HUDEP-2 (cell line): Measurements from ENCODE around the gene FAM72C.
"Not testable (repeated sequence)": the region's sequence is repeated elsewhere in the genome, so short reads cannot be mapped to it uniquely, and the experiment has no call there.

Experiments used
- DNase-seq, 76 experiments: peaks; one replicate each; lab custom pipeline; 2025; ENCODE audit not compliant: unreplicated experiment in 76 of 76; lab: John Stamatoyannopoulos, UW

Gene FAM72C

DNA sequence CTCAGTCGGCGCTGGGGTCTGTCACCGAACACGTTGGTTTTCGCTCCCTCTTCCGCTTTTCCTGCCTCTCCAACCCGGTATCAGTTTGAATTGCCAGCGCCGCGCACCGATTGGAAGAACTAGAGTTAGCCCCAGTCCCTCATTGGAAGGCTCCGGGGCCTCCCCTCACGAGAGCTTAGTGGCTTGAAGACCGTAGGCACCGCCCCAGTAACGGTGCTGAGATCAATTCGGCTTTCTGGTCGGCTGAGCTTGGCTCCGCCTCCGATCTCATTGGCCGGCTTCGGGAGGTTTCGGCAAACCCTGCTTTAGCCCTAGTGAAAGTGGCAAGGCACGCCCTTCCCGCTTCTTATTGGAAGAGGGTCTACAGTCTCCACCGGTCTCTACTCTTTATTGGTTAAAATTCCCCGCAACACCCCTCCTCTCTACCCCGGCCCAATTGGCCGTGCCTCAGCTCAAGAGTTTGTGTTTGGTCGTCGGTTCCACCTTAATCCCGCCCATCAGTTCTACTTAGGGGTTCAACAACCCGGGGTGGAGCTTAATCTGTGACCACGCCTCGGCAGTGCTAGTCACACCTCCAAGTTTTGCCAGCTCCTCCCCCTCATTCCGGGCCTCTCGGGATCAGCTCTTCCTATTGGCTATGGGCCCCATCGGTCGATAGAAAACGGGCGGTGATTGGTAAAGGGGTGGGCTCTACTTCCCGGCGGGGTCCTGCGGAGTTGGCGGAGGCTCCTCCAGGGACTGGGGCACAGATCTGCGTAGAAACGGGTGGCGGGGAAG, at the start of gene FAM72C:
Gene FAM72C (minus strand): TSS at position 63 of the 777 bp plus-strand sequence. CDS start 845 bp downstream, outside the sequence.
- not testable (repeated sequence) for DNase-seq

- DNase-seq: not testable (repeated sequence)
Measured at GRCh38 chr1:144020001-144020738, 48.4 kb upstream of the FAM72C start.

DNA sequence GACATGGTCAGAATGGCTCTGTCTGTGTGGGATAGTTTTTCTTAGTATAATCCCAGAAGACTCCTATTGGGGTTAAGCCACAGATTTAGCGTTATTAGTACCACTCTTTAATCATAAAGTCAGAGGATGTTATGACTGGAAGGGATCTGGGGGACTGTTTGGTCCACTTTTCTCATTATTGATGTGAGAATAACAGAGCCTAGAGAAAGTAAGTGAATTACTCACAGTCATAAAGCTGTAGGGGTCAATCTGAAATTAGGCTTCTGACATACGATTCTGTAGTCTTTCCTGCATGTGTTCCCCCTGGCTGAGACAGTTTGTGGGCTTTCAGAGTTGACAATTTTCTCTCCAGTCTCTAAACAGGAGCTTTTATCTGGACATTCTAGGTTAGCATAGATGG, 47.3 kb upstream of the FAM72C start:
- not testable (repeated sequence) for DNase-seq

DNA sequence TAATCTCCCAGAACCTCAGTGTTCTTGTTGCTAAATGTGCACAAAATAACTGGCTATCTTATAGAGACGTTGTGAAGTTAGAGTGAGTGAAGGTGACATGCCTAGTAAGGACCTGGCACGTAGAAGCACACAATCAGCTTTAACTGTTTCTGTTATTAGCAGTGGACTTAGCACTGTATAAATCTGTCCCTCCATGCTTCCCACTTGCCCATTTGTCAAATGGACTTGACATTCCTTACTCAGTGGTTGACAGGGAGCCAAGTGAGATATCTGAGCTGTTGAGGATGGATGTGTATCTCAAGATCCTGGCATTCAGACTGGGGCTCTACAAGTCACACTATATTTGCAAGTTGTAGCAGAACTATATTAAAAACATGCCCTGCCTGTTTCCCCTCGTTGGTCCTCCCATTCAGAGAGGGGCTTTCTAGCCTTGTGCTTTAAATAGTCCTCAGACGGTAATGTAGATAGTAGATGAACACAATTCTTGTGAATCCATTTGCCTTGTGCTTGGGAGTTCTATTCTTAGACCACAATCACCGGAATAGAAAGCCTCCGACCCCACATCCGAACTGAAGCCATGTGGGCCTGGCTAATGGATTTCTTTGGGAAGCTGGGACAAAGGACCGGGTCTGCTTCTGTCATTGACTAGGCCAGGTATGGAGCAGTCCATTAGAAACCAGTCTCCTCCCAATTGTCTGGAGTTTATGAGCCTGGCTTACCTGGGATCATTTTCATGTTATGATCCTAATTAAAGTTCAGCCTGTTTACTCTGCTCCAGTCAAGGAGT, 43.6 kb upstream of the FAM72C start:
- not testable (repeated sequence) for DNase-seq

GRCh38 chr1:144014528-144014927, 42.7 kb upstream of the FAM72C start:
- DNase-seq: not testable (repeated sequence)

GRCh38 chr1:144014121-144014520, 42.3 kb upstream of the FAM72C start:
- DNase-seq: not testable (repeated sequence)

GRCh38 chr1:144012168-144012733, 40.5 kb upstream of the FAM72C start:
- DNase-seq: not testable (repeated sequence)

DNA sequence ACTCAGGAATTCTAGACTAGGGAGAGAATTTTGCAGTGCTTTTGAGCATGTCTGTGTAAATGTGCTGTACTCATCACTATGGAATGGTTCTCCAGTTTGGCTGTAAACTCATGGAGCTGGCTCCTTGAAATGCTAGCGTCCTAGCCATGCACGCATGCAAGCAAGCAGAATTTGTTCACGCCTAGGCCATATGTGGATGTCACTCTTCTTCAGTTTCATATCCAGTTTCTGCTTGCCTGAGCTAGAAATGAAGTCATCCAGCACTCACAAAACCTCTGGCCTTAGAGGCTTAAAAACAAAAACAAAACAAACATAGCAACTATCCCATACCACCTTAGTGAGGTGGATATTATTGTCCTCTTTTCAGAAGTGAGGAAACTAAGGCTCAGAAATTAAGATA, 37.6 kb upstream of the FAM72C start:
- not testable (repeated sequence) for DNase-seq

GRCh38 chr1:144004259-144004658, 32.5 kb upstream of the FAM72C start:
- not testable (repeated sequence) for DNase-seq

GRCh38 chr1:144003306-144004029, 31.7 kb upstream of the FAM72C start:
- DNase-seq: not testable (repeated sequence)

DNA sequence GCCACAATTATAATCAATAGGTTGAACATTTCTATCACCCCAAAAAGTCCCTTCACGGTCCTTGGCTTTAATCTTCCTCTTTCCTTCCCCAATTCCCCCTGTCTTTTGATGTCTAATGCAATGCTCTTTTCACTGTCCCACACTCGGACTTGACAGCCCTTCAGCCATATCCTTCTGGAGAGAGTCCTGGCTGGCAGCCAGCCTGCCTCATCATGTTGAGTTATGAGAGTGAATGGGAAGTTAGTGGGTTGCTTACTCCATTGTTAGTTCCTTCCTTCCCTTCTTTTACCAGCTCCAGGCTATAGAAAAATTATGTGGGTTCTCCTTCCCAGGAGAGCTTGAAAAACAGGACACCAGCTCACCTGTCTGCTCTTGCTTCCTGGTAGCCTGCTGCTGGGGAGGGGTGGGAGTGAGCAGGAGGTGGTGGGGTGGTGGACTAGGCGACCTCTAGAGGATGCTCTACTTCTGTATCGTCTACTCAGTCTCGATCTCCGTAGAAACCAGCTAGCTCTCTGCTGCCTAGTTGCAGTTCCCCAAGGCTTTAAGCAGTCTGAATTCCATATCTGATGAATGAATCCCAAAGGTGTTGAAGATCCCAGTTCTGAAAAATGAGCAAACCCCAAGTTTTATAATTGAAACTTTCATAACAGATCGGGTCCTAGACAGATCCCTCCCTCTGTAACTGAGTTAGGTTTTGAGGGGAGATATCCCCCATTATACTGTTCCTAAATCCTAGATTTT, 30.5 kb upstream of the FAM72C start:
- DNase-seq: not testable (repeated sequence)

DNA sequence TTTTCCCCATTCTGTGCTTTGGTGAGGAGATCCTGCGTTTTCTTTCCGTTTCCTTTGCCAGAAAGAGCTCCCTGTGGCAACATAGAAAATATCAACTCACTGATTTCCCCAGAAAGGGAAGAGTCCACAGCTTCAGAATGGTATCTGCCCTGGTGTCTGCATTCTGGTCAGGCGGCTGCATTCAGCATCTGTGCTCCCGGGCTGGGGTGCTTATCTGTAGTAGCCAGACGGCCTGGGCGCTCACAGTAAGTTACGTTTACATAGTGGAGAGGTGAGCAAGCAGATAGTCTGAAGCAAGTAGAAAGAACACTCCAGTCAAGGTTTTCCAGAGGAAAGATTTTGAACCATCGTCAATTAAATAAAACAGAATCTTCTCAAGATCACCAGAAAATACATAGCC, 29.3 kb upstream of the FAM72C start:
- DNase-seq: not testable (repeated sequence)

GRCh38 chr1:143996020-143996419, 24.2 kb upstream of the FAM72C start:
- DNase-seq: not testable (repeated sequence)

- not testable (repeated sequence) for DNase-seq
Measured at GRCh38 chr1:143993301-143993907, 21.6 kb upstream of the FAM72C start.

DNA sequence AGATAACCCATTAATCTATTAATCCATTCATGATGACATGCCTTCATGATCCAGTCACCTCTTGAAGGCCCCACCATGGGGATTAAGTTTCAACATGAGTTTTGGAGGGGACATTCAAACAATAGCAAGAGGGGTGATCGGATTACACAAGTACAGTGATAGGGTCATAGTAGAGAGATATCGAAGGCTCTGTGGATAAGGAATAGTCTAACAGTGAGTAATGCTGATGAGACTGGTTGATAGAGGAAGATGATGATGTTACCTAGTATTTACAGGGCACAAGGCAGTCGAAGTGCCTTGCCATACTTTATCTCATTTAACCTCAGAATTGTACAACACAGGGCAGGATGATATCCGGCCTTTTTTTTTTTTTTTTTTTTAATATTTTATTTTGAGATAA, 18.9 kb upstream of the FAM72C start:
- DNase-seq: not testable (repeated sequence)

DNA sequence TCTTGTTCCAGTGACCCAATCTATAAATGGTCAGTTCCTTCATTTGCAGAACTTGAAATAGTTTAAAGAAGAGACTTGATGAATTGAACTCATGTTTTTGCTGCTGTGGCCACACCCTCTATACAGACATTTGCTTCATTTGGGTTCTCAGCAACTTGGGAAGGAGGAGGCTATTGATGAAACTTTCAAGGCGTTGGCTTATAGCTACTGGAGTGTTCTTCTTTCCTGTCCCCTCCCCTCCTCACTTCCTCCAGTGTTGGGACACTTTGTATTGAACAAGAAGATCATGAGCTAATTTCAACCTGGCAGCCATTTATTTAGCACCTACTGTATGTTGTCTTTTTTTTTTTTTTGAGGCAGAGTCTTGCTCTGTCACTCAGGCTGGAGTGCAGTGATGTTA, 17.9 kb upstream of the FAM72C start:
- DNase-seq: not testable (repeated sequence)

DNA sequence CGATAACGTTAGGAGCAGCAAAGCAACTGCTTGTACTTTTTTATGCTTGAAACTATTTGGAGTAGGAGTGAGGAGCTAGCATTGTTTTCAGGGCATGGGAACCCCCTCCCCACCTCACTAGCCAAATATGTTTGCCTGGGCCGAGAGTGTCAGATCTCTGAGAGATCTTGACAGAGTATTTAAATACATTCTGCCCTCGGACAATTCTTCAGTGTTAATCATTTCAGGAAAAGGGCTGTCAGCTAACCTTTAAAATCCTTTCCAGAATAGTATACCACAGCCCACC, 17.6 kb upstream of the FAM72C start:
- not testable (repeated sequence) for DNase-seq

DNA sequence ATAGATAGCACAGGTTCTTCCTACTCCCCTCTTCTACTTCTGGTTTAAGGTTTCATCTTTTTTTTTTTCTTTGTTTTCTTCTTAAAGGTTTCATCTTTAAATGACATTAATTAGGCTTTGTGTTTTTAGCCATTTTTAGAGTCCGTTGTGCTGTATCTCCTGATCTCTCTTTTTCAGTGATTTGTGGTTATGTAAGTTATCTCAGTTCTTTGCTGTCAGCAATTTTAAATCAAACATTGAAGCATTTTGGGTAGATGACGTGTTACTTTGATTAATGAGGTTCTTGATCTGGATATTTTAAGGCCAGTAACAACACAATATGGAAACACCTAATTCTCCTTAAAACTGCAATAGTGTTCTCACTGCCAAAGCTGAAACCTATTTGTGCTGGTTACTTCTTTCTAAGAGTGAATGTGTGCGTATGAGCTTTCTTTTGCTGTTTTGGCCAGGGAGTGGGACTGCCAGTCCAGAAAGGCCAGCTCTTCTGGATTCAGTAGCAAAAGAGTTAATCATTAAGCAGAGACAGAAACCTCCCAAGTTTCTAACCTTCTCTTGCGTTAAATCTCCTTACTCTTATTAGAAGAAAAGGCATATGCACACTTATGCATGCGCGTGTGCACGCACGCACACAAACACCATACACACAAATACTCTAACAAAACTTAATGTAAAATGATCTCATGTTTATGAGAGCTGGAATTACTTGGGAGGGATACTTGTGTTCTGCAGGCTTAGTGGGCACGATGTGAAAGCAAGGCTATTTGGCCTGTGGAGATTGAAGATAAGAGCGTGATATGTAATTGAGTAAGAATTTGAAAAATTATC, 17.0 kb upstream of the FAM72C start:
- not testable (repeated sequence) for DNase-seq
